ENCODE results near the gene CERCAM. TPM values are rescaled to one million over a fixed set of nuclear protein-coding genes. Genes with fewer than 3 reads are reported as not detected.
A peak's percentile ranks its signal among the peaks of the same experiment; 100 is the strongest.

CERCAM gene
- total RNA-seq, 4 donors from 2014 or later, result 2.2 to 18.3 (median 6.2) TPM

DNA sequence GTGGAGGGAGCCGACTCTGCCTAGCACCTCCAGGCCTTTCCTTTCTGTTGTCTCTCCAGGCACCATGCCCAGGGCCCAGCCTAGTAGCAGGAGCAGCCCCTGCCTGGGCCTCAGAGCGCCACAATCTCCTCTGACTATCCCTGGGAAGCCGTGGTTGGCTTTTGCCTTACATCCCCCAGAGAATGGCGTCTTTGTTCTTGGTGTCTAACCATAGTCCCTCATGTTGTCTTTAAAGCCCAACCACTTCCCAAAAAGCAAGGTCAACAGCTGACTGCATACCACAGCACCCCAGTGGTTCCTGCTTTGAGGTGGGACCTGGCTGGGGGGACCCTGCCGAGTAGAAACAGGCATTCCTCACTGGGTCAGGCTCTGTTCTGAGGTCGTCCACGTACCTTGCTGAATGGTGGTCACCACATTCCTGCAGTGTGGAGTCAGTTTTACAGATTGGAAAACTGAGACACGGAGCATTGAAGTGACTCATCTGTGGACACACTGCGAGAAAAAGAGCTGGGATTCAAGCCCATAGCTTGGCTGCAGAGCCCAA lies 13.7 kb upstream of the CERCAM start:
- TF ChIP-seq, protein P1, sequence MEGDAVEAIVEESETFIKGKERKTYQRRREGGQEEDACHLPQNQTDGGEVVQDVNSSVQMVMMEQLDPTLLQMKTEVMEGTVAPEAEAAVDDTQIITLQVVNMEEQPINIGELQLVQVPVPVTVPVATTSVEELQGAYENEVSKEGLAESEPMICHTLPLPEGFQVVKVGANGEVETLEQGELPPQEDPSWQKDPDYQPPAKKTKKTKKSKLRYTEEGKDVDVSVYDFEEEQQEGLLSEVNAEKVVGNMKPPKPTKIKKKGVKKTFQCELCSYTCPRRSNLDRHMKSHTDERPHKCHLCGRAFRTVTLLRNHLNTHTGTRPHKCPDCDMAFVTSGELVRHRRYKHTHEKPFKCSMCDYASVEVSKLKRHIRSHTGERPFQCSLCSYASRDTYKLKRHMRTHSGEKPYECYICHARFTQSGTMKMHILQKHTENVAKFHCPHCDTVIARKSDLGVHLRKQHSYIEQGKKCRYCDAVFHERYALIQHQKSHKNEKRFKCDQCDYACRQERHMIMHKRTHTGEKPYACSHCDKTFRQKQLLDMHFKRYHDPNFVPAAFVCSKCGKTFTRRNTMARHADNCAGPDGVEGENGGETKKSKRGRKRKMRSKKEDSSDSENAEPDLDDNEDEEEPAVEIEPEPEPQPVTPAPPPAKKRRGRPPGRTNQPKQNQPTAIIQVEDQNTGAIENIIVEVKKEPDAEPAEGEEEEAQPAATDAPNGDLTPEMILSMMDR (IDR thresholded peaks at IDR 0.05), result no peak
- TF ChIP-seq POLR2A (IDR thresholded peaks at IDR 0.05), result no peak
- H3K9me3 ChIP-seq, result no peaks in the 10 kb centered on the region
- DNase-seq, result no peak
- H3K27ac ChIP-seq, result no peak overlapping the region
- no peak overlapping the region for H3K4me3 ChIP-seq
- peaks cover 0 to 60% (median 0%) of the 10 kb centered on the region in 4 donors for H3K27me3 ChIP-seq
- 61 to 71% methylated on average over 9 of the region's 9 CpGs for WGBS, 2 donors
- intact Hi-C loops (cut with DNase I), result no loop called here
- no peaks in the 10 kb centered on the region for H3K36me3 ChIP-seq
- no peaks in the 10 kb centered on the region for H3K4me1 ChIP-seq

DNA sequence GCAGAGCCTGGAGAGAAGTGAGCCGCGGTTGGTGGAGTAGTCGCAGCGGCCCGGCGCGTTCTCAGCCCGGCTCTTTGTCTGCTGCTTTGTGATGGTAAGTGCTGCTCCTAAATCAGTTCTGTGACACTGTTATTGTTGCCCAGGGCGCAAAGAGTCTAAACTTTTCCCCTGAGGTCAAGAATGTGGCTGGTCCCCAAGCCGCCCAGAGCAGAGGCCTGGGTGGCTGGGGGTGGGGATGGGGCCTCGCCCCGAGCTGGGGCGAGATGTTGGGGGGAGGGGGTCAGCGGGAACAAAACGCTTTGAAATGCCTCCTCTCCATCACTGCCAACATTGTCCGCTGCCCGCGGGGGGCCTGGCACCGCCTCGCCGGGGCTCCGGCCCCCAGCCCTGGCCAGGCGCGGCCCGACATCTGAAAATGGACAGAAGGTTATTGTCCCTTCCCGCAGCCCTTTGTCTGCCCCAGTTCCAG lies 11.7 kb upstream of the CERCAM start:
- no peak for DNase-seq
- H3K27me3 ChIP-seq, result peaks cover 0 to 68% (median 0%) of the 10 kb centered on the region in 4 donors
- H3K4me1 ChIP-seq, result peaks cover 0 to 3% (median 0%) of the 10 kb centered on the region in 3 donors
- H3K36me3 ChIP-seq, result no peaks in the 10 kb centered on the region
- H3K27ac ChIP-seq, result no peak overlapping the region
- no peak overlapping the region for H3K4me3 ChIP-seq
- no peaks in the 10 kb centered on the region for H3K9me3 ChIP-seq
- intact Hi-C loops (cut with DNase I), result no loop called here
- TF ChIP-seq, protein P1 (IDR thresholded peaks at IDR 0.05), result no peak
- TF ChIP-seq POLR2A (IDR thresholded peaks at IDR 0.05), result no peak
- 26 to 56% methylated on average over 7 of the region's 26 CpGs for WGBS, 2 donors

DNA sequence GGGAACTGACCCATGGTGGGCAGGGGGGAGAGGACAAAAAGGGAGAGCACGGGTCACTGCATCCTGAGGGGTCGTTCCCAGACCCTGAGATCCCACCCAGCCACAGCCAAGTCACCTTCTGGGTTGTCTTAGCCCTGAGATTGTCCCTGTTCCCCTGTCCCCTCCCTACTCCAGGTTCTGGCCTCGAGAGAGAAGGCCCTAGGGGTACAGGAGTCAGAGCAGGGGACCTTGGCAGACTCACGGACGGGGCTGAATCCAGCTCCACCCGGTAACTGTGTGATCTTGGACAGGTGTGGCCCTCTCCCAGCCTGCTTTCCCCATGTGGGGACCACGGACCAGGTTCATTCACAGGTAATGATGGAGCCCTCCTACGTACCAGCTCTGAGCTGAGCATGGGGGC lies 11.2 kb upstream of the CERCAM start:
- TF ChIP-seq, protein P1 (IDR thresholded peaks at IDR 0.05), result no peak
- TF ChIP-seq POLR2A (IDR thresholded peaks at IDR 0.05), result no peak
- DNase-seq, result no peak
- Histone ChIP-seq H3K36me3 (no peaks in the 10 kb centered on the region), H3K4me1 (peaks cover 0 to 3% (median 0%) of the 10 kb centered on the region in 3 donors), H3K4me3 (no peak overlapping the region), H3K27me3 (peaks cover 0 to 68% (median 0%) of the 10 kb centered on the region in 4 donors), H3K27ac (no peak overlapping the region), H3K9me3 (no peaks in the 10 kb centered on the region)
- no CpG with 5 or more reads among the region's 8 CpGs for WGBS, 2 donors
- intact Hi-C loops (cut with DNase I), result no loop called here

DNA sequence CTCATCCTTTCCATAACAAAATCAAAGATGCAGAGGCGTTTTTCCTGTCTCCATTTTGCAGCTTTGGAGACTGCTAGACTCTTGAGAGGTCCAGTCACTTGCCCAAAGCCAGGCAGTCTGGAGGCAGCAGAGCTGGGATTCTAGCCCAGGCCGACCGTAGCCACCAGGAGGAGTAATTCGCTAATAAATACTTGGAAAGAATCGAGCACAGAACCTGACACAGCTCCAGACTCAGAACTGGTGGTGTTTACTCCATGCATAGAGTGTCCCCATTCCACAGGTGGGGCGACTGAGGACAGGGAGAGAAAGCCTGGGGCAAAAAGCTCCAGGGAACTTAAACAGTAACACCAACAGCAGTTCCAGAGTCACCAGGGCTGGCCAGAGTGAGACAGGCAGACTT lies 10.7 kb upstream of the CERCAM start:
- H3K27ac ChIP-seq, result no peak overlapping the region
- WGBS, 2 donors, result 22 to 27% methylated on average over 6 of the region's 6 CpGs
- TF ChIP-seq POLR2A (IDR thresholded peaks at IDR 0.05), result no peak
- TF ChIP-seq, protein P1 (IDR thresholded peaks at IDR 0.05), result peak in 4 of 6 experiments; percentile 9 to 44 (median 18)
- H3K27me3 ChIP-seq, result peaks cover 0 to 67% (median 0%) of the 10 kb centered on the region in 4 donors
- no peak for DNase-seq
- intact Hi-C loops (cut with DNase I), result loop anchor here (10.0 kb wide), 1 partner anchor 45 kb away; no protein-coding TSS in a partner anchor
- no peaks in the 10 kb centered on the region for H3K36me3 ChIP-seq
- H3K4me3 ChIP-seq, result no peak overlapping the region
- no peaks in the 10 kb centered on the region for H3K9me3 ChIP-seq
- peaks cover 0 to 3% (median 0%) of the 10 kb centered on the region in 3 donors for H3K4me1 ChIP-seq

DNA sequence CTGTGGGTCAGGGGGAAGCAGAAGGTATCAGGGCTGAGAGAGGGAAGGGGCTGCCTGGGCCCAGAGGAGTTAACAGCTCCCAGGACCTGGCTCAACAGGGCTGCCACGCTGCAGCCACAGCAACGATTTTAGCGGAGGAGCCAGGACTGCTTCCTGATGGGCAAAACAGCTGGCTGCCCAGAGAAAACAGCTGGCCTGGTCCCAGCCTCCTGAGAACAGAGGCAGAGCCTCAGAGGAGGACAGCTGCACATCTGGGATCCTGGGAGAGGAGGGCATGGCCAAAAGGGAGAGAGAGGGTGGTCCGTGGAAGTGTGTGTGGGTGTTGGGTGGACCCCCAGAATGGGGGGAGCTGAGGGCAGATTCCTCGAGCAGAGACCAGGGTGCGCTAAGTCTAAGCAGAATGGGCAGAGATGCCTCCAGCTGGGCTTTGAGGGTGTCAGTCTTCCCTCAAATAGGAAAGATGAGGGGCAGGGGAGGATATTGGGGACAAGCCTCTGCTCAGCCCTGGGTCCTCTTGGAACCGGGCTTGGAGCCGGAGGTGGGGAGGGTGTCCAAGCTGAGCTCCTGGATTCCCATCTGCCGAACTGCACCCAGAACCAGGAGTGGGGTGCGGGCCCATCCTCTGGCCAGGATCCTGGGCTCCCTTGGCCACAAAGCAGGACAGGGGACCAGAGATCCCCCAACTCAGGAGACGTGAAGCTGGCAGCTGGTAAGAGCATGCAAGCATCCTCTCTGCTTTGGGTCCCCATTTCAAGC lies 9.1 kb upstream of the CERCAM start:
- no peak overlapping the region for H3K27ac ChIP-seq

More for the DNA sequence above, 9.1 kb upstream of the CERCAM start:
- Histone ChIP-seq H3K36me3 (no peaks in the 10 kb centered on the region), H3K27me3 (peaks cover 0 to 65% (median 0%) of the 10 kb centered on the region in 4 donors), H3K9me3 (no peaks in the 10 kb centered on the region), H3K4me1 (peaks cover 0 to 16% (median 0%) of the 10 kb centered on the region in 3 donors), H3K4me3 (no peak overlapping the region)
- 56 to 89% methylated on average over 3 to 6 of the region's 11 CpGs for WGBS, 2 donors
- TF ChIP-seq, protein P1 (IDR thresholded peaks at IDR 0.05), result no peak
- no peak for TF ChIP-seq POLR2A (IDR thresholded peaks at IDR 0.05)
- intact Hi-C loops (cut with DNase I), result loop anchor here (10.0 kb wide), 1 partner anchor 47 kb away; no protein-coding TSS in a partner anchor
- DNase-seq, result no peak

Data from esophagus squamous epithelium (tissue), 5 donors.